Measurements from ENCODE around the gene PDC. TPM values are rescaled to one million over a fixed set of nuclear protein-coding genes. Genes with fewer than 3 reads are reported as not detected.

The PDC gene
- total and polyA plus RNA-seq, 2 donors, result 0.14 to 0.46 TPM

DNA sequence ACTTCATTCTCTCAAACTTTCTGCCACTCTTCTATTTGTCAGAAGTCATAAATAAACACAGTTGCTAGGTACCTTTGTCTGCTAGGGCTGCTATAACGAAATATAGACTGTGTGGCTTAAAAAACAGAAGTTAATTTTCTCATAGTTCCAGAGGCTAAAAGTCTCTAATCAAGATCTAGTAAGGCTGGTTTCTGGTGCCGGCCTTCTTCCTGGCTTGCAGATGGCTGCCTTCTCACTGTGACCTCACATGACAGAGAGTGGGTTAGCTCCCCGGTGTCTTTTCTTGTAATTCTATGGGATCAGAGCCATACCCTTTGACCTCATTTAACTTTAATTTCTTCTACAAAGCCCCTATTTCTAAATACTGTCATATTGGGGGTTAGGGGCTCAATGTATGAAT lies 5.9 kb downstream of the PDC start:
- WGBS, result 32% methylated on average over 3 of the region's 3 CpGs
- Histone ChIP-seq H3K36me3 (ENCODE audit: control insufficient read depth in 2 of 2, insufficient read depth in 2 of 2, low read length in 1 of 2) (no peaks in the 10 kb centered on the region), H3K27me3 (ENCODE audit: control insufficient read depth in 2 of 2, insufficient read depth in 1 of 2, low read length in 1 of 2) (no peaks in the 10 kb centered on the region), H3K4me3 (ENCODE audit: low read length in 2 of 2) (no peak overlapping the region), H3K27ac (ENCODE audit: low read depth in 1 of 2, low read length in 1 of 2) (no peak overlapping the region), H3K4me1 (ENCODE audit: control insufficient read depth in 2 of 2, insufficient read depth in 2 of 2, low read length in 2 of 2) (no peaks in the 10 kb centered on the region), H3K9me3 (ENCODE audit: control insufficient read depth in 2 of 2, insufficient read depth in 1 of 2, low read length in 1 of 2) (no peaks in the 10 kb centered on the region)
- DNase-seq (ENCODE audit: low read depth in 6 of 9, low spot score in 9 of 9), result no peak

DNA sequence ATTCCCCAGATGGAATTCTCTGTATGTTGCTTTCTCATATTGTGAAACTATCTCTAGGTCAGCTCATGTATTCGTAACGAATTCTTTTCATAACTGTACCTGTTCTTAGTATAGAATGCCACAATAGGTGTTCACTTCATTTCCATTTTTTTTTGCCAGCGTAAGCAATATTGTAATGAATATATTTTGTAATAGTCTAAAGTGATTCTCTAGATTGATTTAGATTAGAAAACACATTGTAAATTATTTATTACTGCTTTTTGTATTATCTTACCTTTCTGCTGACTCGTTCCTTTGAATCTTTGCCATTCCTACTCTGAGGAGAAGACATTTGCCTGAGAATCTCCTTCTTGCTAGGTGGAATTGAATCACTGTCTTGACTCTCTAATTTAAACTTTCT lies 14.8 kb downstream of the PDC start:
- 98% methylated on average over 4 of the region's 4 CpGs for WGBS
- Histone ChIP-seq H3K4me1 (ENCODE audit: control insufficient read depth in 2 of 2, insufficient read depth in 2 of 2, low read length in 2 of 2) (no peaks in the 10 kb centered on the region), H3K27ac (ENCODE audit: low read depth in 1 of 2, low read length in 1 of 2) (no peak overlapping the region), H3K4me3 (ENCODE audit: low read length in 2 of 2) (no peak overlapping the region), H3K9me3 (ENCODE audit: control insufficient read depth in 2 of 2, insufficient read depth in 1 of 2, low read length in 1 of 2) (no peaks in the 10 kb centered on the region), H3K27me3 (ENCODE audit: control insufficient read depth in 2 of 2, insufficient read depth in 1 of 2, low read length in 1 of 2) (no peaks in the 10 kb centered on the region), H3K36me3 (ENCODE audit: control insufficient read depth in 2 of 2, insufficient read depth in 2 of 2, low read length in 1 of 2) (no peaks in the 10 kb centered on the region)
- DNase-seq (ENCODE audit: low read depth in 6 of 9, low spot score in 9 of 9), result no peak

DNA sequence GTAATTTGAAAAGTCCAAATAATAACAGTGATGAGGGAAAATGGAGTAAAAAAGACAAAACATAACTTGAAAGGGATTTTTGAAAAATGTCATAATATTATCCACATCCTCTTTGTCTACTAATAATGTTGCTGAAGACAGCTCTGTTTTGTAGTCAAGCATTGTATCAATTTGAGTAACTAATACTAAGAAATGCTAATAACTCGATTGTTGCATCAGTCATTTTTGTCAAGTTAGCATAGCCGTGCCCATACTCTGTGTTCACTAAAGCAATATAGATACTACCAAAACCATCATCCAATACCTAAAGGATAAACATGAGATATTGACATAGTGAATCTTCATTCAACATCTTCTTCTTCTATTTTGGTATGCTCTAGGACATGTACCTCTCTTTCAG lies 17.3 kb downstream of the PDC start:
- no peak overlapping the region for H3K27ac ChIP-seq (ENCODE audit: low read depth in 1 of 2, low read length in 1 of 2)
- H3K9me3 ChIP-seq (ENCODE audit: control insufficient read depth in 2 of 2, insufficient read depth in 1 of 2, low read length in 1 of 2), result no peaks in the 10 kb centered on the region
- 99% methylated on average over 2 of the region's 2 CpGs for WGBS

DNA sequence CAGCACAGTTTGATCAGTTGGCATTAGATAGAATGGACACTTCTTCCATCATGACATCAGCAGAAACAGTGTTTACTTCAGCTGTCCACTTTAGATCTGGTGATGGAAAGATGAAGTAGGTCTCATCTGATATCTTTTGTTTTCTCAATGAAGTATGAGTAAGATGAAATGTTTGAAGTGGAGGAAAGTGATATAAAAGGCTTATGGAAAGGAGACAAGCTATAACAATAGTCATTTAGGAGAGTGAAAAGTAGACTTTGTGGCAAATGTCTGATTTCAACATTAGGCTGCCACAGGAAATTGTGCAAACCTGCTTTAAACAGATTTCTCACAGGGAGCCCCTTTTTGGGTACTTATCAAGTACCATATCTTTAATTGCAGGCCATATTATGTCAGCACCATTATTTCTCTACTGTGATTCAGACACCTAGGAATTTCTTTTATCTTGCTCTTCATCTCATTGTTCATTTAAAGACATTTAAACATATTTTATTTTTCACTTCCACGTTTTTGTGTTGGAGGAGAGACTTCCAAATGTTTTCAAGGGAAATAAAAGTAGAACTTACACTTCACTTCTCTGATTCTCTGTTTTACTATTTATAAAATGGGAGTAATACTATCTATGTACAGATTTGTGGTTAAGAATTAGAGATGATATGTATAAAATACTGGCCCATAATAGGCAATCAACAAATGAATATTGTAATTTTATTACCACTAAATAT lies 18.1 kb downstream of the PDC start:
- 15% methylated on average over 1 of the region's 1 CpG for WGBS
- H3K4me1 ChIP-seq (ENCODE audit: control insufficient read depth in 2 of 2, insufficient read depth in 2 of 2, low read length in 2 of 2), result no peaks in the 10 kb centered on the region
- H3K4me3 ChIP-seq (ENCODE audit: low read length in 2 of 2), result no peak overlapping the region
- DNase-seq (ENCODE audit: low read depth in 6 of 9, low spot score in 9 of 9), result no peak
- no peaks in the 10 kb centered on the region for H3K36me3 ChIP-seq (ENCODE audit: control insufficient read depth in 2 of 2, insufficient read depth in 2 of 2, low read length in 1 of 2)
- no peaks in the 10 kb centered on the region for H3K9me3 ChIP-seq (ENCODE audit: control insufficient read depth in 2 of 2, insufficient read depth in 1 of 2, low read length in 1 of 2)
- no peaks in the 10 kb centered on the region for H3K27me3 ChIP-seq (ENCODE audit: control insufficient read depth in 2 of 2, insufficient read depth in 1 of 2, low read length in 1 of 2)
- H3K27ac ChIP-seq (ENCODE audit: low read depth in 1 of 2, low read length in 1 of 2), result no peak overlapping the region

More for the DNA sequence above, 17.3 kb downstream of the PDC start:
- Histone ChIP-seq H3K27me3 (ENCODE audit: control insufficient read depth in 2 of 2, insufficient read depth in 1 of 2, low read length in 1 of 2) (no peaks in the 10 kb centered on the region), H3K36me3 (ENCODE audit: control insufficient read depth in 2 of 2, insufficient read depth in 2 of 2, low read length in 1 of 2) (no peaks in the 10 kb centered on the region), H3K4me1 (ENCODE audit: control insufficient read depth in 2 of 2, insufficient read depth in 2 of 2, low read length in 2 of 2) (no peaks in the 10 kb centered on the region), H3K4me3 (ENCODE audit: low read length in 2 of 2) (no peak overlapping the region)
- DNase-seq (ENCODE audit: low read depth in 6 of 9, low spot score in 9 of 9), result no peak

DNA sequence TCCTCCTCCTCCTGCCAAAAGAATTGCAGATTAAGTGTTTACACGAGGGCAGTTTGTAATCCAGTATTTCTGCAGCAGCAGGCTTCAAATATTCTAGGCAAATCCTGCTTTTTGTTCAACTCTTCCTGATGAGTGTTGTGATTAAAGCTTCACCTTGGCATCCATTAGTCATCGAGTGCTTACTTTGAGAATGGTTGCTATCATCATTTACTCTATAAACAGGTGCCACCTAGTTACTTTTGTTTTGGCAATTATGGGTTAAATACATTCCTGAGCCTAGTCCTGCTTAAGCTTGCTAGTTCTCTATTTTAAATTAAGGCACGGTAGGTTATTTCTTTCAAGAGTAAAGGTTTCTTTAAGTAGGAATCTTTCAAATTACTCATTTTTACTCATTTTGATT lies 20.3 kb downstream of the PDC start:
- Histone ChIP-seq H3K27ac (ENCODE audit: low read depth in 1 of 2, low read length in 1 of 2) (no peak overlapping the region), H3K27me3 (ENCODE audit: control insufficient read depth in 2 of 2, insufficient read depth in 1 of 2, low read length in 1 of 2) (no peaks in the 10 kb centered on the region), H3K4me1 (ENCODE audit: control insufficient read depth in 2 of 2, insufficient read depth in 2 of 2, low read length in 2 of 2) (no peaks in the 10 kb centered on the region), H3K9me3 (ENCODE audit: control insufficient read depth in 2 of 2, insufficient read depth in 1 of 2, low read length in 1 of 2) (no peaks in the 10 kb centered on the region), H3K4me3 (ENCODE audit: low read length in 2 of 2) (no peak overlapping the region), H3K36me3 (ENCODE audit: control insufficient read depth in 2 of 2, insufficient read depth in 2 of 2, low read length in 1 of 2) (no peaks in the 10 kb centered on the region)
- 90% methylated on average over 3 of the region's 3 CpGs for WGBS
- DNase-seq (ENCODE audit: low read depth in 6 of 9, low spot score in 9 of 9), result no peak

DNA sequence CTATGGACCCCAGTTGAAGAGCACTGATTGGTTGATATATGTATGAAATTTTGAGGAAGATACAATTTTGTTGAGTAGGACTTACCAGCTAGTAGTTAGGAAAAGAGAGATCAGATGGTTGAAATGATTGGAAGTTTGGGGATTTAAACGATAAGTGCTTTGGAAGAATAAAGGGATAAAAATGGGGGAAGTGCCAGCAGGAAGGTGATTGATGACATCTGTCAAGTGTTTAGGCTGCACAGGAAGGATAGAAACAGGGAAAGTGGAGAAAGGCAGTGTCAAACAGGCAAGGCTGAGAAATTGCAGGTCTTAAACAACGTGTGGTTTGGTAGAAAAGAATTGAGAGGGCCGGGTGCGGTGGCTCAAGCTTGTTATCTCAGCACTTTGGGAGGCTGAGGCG lies 22.3 kb downstream of the PDC start:
- DNase-seq (ENCODE audit: low read depth in 6 of 9, low spot score in 9 of 9), result no peak
- Histone ChIP-seq H3K4me1 (ENCODE audit: control insufficient read depth in 2 of 2, insufficient read depth in 2 of 2, low read length in 2 of 2) (no peaks in the 10 kb centered on the region), H3K36me3 (ENCODE audit: control insufficient read depth in 2 of 2, insufficient read depth in 2 of 2, low read length in 1 of 2) (no peaks in the 10 kb centered on the region), H3K9me3 (ENCODE audit: control insufficient read depth in 2 of 2, insufficient read depth in 1 of 2, low read length in 1 of 2) (no peaks in the 10 kb centered on the region), H3K27ac (ENCODE audit: low read depth in 1 of 2, low read length in 1 of 2) (no peak overlapping the region), H3K4me3 (ENCODE audit: low read length in 2 of 2) (no peak overlapping the region), H3K27me3 (ENCODE audit: control insufficient read depth in 2 of 2, insufficient read depth in 1 of 2, low read length in 1 of 2) (no peaks in the 10 kb centered on the region)
- 86% methylated on average over 5 of the region's 5 CpGs for WGBS

DNA sequence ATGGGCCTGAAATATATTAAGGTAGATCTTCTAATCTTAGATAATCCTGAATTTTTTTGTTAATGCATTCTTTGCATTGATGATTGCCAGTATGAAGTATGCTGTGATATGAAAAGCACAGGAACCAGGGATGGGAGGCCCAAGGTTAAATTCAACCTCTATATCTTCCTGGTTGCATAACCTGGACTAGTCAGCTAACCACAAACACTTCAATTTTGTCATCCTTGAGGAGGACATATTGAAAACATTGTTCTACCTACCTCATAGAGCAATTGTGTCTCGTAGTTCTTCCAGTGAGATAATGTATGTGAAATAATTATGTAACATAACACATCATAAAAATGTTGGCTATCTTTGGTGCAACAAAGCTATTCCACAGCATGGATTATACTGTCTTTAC lies 25.6 kb downstream of the PDC start:
- Histone ChIP-seq H3K4me1 (ENCODE audit: control insufficient read depth in 2 of 2, insufficient read depth in 2 of 2, low read length in 2 of 2) (no peaks in the 10 kb centered on the region), H3K27ac (ENCODE audit: low read depth in 1 of 2, low read length in 1 of 2) (no peak overlapping the region), H3K4me3 (ENCODE audit: low read length in 2 of 2) (no peak overlapping the region), H3K36me3 (ENCODE audit: control insufficient read depth in 2 of 2, insufficient read depth in 2 of 2, low read length in 1 of 2) (no peaks in the 10 kb centered on the region), H3K27me3 (ENCODE audit: control insufficient read depth in 2 of 2, insufficient read depth in 1 of 2, low read length in 1 of 2) (no peaks in the 10 kb centered on the region), H3K9me3 (ENCODE audit: control insufficient read depth in 2 of 2, insufficient read depth in 1 of 2, low read length in 1 of 2) (no peaks in the 10 kb centered on the region)
- DNase-seq (ENCODE audit: low read depth in 6 of 9, low spot score in 9 of 9), result no peak
- 96% methylated on average over 1 of the region's 1 CpG for WGBS

DNA sequence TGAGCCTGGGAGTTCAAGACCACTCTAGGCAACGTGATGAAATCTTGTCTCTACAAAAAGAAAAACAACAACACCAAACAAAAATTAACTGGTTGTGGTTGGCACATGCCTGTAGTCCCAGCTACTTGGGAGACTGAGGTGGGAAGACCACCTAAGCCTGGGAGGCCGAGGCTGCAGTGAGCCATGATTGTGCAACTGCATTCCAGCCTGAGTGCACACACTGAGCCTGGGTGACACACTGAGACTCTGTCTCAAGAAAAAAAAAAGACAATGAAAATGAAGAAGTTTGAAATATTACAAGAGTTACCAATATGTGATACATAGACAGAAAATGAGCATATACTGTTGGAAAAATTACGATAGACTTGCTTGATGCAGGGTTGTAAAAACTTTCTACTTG lies 31.9 kb downstream of the PDC start:
- WGBS, result 98% methylated on average over 3 of the region's 3 CpGs
- H3K27ac ChIP-seq (ENCODE audit: low read depth in 1 of 2, low read length in 1 of 2), result no peak overlapping the region
- H3K4me1 ChIP-seq (ENCODE audit: control insufficient read depth in 2 of 2, insufficient read depth in 2 of 2, low read length in 2 of 2), result no peaks in the 10 kb centered on the region
- DNase-seq (ENCODE audit: low read depth in 6 of 9, low spot score in 9 of 9), result no peak
- H3K27me3 ChIP-seq (ENCODE audit: control insufficient read depth in 2 of 2, insufficient read depth in 1 of 2, low read length in 1 of 2), result no peaks in the 10 kb centered on the region
- H3K36me3 ChIP-seq (ENCODE audit: control insufficient read depth in 2 of 2, insufficient read depth in 2 of 2, low read length in 1 of 2), result no peaks in the 10 kb centered on the region
- no peaks in the 10 kb centered on the region for H3K9me3 ChIP-seq (ENCODE audit: control insufficient read depth in 2 of 2, insufficient read depth in 1 of 2, low read length in 1 of 2)
- H3K4me3 ChIP-seq (ENCODE audit: low read length in 2 of 2), result no peak overlapping the region

DNA sequence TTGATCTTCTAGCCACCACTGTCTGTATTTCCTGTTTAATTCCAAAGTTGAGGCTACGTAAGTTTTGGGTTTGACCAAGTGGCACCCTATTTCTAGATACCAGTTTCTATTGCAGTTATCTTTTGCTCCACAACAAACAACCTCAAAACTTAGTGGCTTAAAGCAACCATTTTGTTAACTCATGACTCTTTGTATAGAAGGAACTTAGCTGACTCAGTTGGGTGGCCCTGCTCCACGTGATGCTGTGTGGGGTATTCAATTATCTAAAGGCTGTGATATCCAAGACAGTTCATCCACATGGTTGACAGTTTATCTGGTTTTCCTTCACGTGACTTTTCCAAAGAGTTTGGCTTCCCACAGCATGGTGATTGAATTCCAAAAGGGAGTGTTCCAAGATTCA lies 34.8 kb downstream of the PDC start:
- Histone ChIP-seq H3K27ac (ENCODE audit: low read depth in 1 of 2, low read length in 1 of 2) (no peak overlapping the region), H3K4me1 (ENCODE audit: control insufficient read depth in 2 of 2, insufficient read depth in 2 of 2, low read length in 2 of 2) (no peaks in the 10 kb centered on the region), H3K27me3 (ENCODE audit: control insufficient read depth in 2 of 2, insufficient read depth in 1 of 2, low read length in 1 of 2) (no peaks in the 10 kb centered on the region), H3K9me3 (ENCODE audit: control insufficient read depth in 2 of 2, insufficient read depth in 1 of 2, low read length in 1 of 2) (no peaks in the 10 kb centered on the region), H3K4me3 (ENCODE audit: low read length in 2 of 2) (no peak overlapping the region), H3K36me3 (ENCODE audit: control insufficient read depth in 2 of 2, insufficient read depth in 2 of 2, low read length in 1 of 2) (no peaks in the 10 kb centered on the region)
- 94% methylated on average over 3 of the region's 3 CpGs for WGBS
- DNase-seq (ENCODE audit: low read depth in 6 of 9, low spot score in 9 of 9), result no peak

Measured in thymus (tissue), 11 donors.